Spleen (tissue), 11 donors: ENCODE results near the gene IGFBP7. TPM values are rescaled to one million over a fixed set of nuclear protein-coding genes. Genes with fewer than 3 reads are reported as not detected.

ENCODE experiments used
- DNase-seq: peaks from one replicate; pipeline ENCODE4 v3.0.0-alpha.2; 2020
- H3K27ac ChIP-seq, 8 donors: fragments of 200-600 bp; sonication (generic) in 7 of 8; 1 replicate in 4 of 8; 2 replicates in 4 of 8; pipeline versions ENCODE4 v1.5.0 to v1.8.0; 2016 to 2021; ENCODE audit warnings: inconsistent platforms in 4 of 8, mild to moderate bottlenecking in 4 of 8, moderate library complexity in 1 of 8
- H3K27me3 ChIP-seq, 7 donors: fragments of 200-600 bp; sonication (generic) in 6 of 7; replicated peaks in 1 of 7; 1 replicate in 4 of 7; 2 replicates in 3 of 7; pipeline versions ENCODE4 v1.5.0 to v1.8.0; 2016 to 2021; ENCODE audit warnings: inconsistent platforms in 3 of 7, mild to moderate bottlenecking in 1 of 7
- H3K36me3 ChIP-seq, 6 donors: fragments of 200-600 bp; sonication (generic) in 5 of 6; 1 replicate in 4 of 6; 2 replicates in 2 of 6; pipeline versions ENCODE4 v1.5.0 to v1.8.0; 2016 to 2021; ENCODE audit warnings: inconsistent platforms in 2 of 6
- H3K4me1 ChIP-seq, 6 donors: fragments of 200-600 bp; sonication (generic) in 5 of 6; 1 replicate in 3 of 6; 2 replicates in 3 of 6; pipeline versions ENCODE4 v1.5.0 to v1.8.0; 2016 to 2021; ENCODE audit warnings: inconsistent platforms in 3 of 6
- H3K4me3 ChIP-seq, 8 donors: fragments of 200-600 bp; sonication (generic) in 7 of 8; 1 replicate in 4 of 8; 2 replicates in 4 of 8; pipeline versions ENCODE4 v1.5.0 to v1.8.0; 2016 to 2021; ENCODE audit warnings: inconsistent platforms in 4 of 8, mild to moderate bottlenecking in 4 of 8, moderate library complexity in 2 of 8
- H3K9me3 ChIP-seq, 8 donors: fragments of 200-600 bp; sonication (generic) in 7 of 8; 1 replicate in 4 of 8; 2 replicates in 4 of 8; pipeline versions ENCODE4 v1.5.0 to v1.8.0; 2016 to 2021; ENCODE audit warnings: inconsistent platforms in 4 of 8
- POLR2A ChIP-seq, 3 donors: fragments of 450-650 bp; IDR thresholded peaks; one replicate each; pipeline ENCODE4 v1.5.1; 2017; ENCODE audit warnings: antibody characterized with exemption in 3 of 3, mild to moderate bottlenecking in 1 of 3
- POLR2AphosphoS5 ChIP-seq, 3 donors: sonication (generic); formaldehyde crosslinking; IDR thresholded peaks; one replicate each; pipeline ENCODE4 v1.5.1; 2017; ENCODE audit warnings: antibody characterized with exemption in 3 of 3
- WGBS, 5 donors: extraction: QIAGEN DNeasy Blood & Tissue Kit in 3 of 5; methylation state at CpG; one replicate each; pipeline versions ENCODE4 v1.1.5 to v1.1.7; 2013 to 2018; 5-methylcytosine and 5-hydroxymethylcytosine counted together
- intact Hi-C: fragments of 100-400 bp; cut with DNase I; formaldehyde crosslinking; loops from one replicate; pipeline ENCODE4 v1.15.0; 2023; ENCODE audit warnings: low total_unique reads
- polyA plus RNA-seq, 3 donors: library from polyadenylated mRNA; stranded (reverse); fragments of 200-250 nt; gene quantifications; one replicate each; pipeline ENCODE4 v1.2.1, GENCODE V29; 2013
- total RNA-seq, 7 donors: library from RNA; depleted of rRNA in 3 of 7; stranded (reverse); fragments of >200 nt in 3 of 7; fragmentation: NEBNext Ultra II Directional in 4 of 7; extraction: Animal tissue kit (Norgen Biotek cat#: 25700) in 4 of 7; gene quantifications; one replicate each; pipeline versions ENCODE4 v1.1.0 to v1.2.1, GENCODE V29; 2016 to 2021
- TF ChIP-seq, protein P1 (sequence below), 11 experiments: fragments of 200-600 bp in 7 of 11; fragments of 450-650 bp in 4 of 11; sonication (generic) in 4 of 11; IDR thresholded peaks in 8 of 11; conservative IDR thresholded peaks in 3 of 11; 1 replicate in 7 of 11; 2 replicates in 4 of 11; pipeline versions ENCODE4 v1.4.0 to v1.8.0; 2016 to 2021; ENCODE audit warnings: antibody characterized with exemption in 11 of 11, inconsistent platforms in 4 of 11, mild to moderate bottlenecking in 1 of 11
- donor health status: healthy with polysubstance abuse.
- donor health status: DM: no; HTN: no; CAD: no; lungs with moderate emphysema.
- donor health status: DM: no; HTN: no; CAD: no.
- donor health status: Bipolar disorder and iron deficiency.
- donor health status: healthy.
- donor health status: DM: no; HTN: no; CAD: no.
- donor health status: DM: yes; HTN: yes; CAD: no.

IGFBP7 gene
- total and polyA plus RNA-seq, 10 donors = 127 to 947 (median 578) TPM

- H3K36me3 ChIP-seq = peaks cover 5 to 100% (median 90%) of the 10 kb centered on the region in 6 donors
- H3K27ac ChIP-seq = no peak overlapping the region
- WGBS, 5 donors = 85 to 94% (median 90%) methylated on average over 4 of the region's 4 CpGs
- no peak for DNase-seq
- TF ChIP-seq POLR2AphosphoS5 (IDR thresholded peaks at IDR 0.05) (no peak), POLR2A (IDR thresholded peaks at IDR 0.05) (no peak)
- TF ChIP-seq, protein P1, sequence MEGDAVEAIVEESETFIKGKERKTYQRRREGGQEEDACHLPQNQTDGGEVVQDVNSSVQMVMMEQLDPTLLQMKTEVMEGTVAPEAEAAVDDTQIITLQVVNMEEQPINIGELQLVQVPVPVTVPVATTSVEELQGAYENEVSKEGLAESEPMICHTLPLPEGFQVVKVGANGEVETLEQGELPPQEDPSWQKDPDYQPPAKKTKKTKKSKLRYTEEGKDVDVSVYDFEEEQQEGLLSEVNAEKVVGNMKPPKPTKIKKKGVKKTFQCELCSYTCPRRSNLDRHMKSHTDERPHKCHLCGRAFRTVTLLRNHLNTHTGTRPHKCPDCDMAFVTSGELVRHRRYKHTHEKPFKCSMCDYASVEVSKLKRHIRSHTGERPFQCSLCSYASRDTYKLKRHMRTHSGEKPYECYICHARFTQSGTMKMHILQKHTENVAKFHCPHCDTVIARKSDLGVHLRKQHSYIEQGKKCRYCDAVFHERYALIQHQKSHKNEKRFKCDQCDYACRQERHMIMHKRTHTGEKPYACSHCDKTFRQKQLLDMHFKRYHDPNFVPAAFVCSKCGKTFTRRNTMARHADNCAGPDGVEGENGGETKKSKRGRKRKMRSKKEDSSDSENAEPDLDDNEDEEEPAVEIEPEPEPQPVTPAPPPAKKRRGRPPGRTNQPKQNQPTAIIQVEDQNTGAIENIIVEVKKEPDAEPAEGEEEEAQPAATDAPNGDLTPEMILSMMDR (IDR thresholded peaks at IDR 0.05 in 8 of 11, conservative IDR thresholded peaks at IDR 0.05 in 3 of 11) = no peak
- no peaks in the 10 kb centered on the region for H3K27me3 ChIP-seq
- H3K4me1 ChIP-seq = peaks cover 0 to 17% (median 7%) of the 10 kb centered on the region in 6 donors
- no peaks in the 10 kb centered on the region for H3K9me3 ChIP-seq
- H3K4me3 ChIP-seq = no peak overlapping the region
- intact Hi-C loops = no loop called here
Observed at GRCh38 chr4:57023104-57023503, 87.1 kb downstream of the IGFBP7 start.

GRCh38 chr4:57020467-57021101, 89.6 kb downstream of the IGFBP7 start:
- H3K36me3 ChIP-seq = peaks cover 10 to 100% (median 88%) of the 10 kb centered on the region in 6 donors
- H3K4me3 ChIP-seq = no peak overlapping the region
- TF ChIP-seq, protein P1 (IDR thresholded peaks at IDR 0.05 in 8 of 11, conservative IDR thresholded peaks at IDR 0.05 in 3 of 11) = no peak
- TF ChIP-seq POLR2A (IDR thresholded peaks at IDR 0.05) (no peak), POLR2AphosphoS5 (IDR thresholded peaks at IDR 0.05) (no peak)
- no peaks in the 10 kb centered on the region for H3K9me3 ChIP-seq
- H3K4me1 ChIP-seq = peaks cover 0 to 17% (median 7%) of the 10 kb centered on the region in 6 donors
- H3K27me3 ChIP-seq = no peaks in the 10 kb centered on the region
- 75 to 98% (median 94%) methylated on average over 5 of the region's 5 CpGs for WGBS, 5 donors
- H3K27ac ChIP-seq = peak overlapping the region in 5 of 8 donors; percentile 9 to 52 (median 31)
- DNase-seq = no peak
- intact Hi-C loops = no loop called here

DNA sequence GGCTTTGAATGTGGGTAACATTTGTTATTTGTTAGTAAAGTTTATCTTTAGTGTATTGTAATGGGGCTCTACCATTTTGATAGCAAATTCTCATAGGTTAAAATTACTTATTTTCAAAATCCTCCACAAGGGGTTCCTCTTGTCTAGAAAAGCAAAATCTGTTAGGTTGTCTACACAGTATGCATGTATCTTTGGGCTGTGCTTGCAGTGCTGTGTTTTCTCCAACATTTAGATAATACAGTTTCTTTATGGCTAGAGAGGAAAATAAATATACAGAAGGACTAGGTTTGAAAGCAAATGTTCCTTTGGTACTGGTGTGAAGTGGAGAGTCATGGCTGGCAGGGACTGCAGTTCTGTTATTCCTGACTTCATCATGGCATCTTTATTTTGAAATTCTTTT, 91.2 kb downstream of the IGFBP7 start:
- Histone ChIP-seq H3K4me1 (peaks cover 0 to 17% (median 7%) of the 10 kb centered on the region in 6 donors), H3K36me3 (peaks cover 10 to 100% (median 89%) of the 10 kb centered on the region in 6 donors), H3K9me3 (no peaks in the 10 kb centered on the region), H3K4me3 (no peak overlapping the region), H3K27me3 (no peaks in the 10 kb centered on the region), H3K27ac (peak overlapping the region in 2 of 8 donors; percentile 33 to 45)
- intact Hi-C loops = no loop called here
- TF ChIP-seq POLR2AphosphoS5 (IDR thresholded peaks at IDR 0.05) = no peak
- TF ChIP-seq, protein P1 (IDR thresholded peaks at IDR 0.05 in 8 of 11, conservative IDR thresholded peaks at IDR 0.05 in 3 of 11) = no peak
- TF ChIP-seq POLR2A (IDR thresholded peaks at IDR 0.05) = no peak
- no peak for DNase-seq

GRCh38 chr4:57013543-57014120, 96.6 kb downstream of the IGFBP7 start:
- no peaks in the 10 kb centered on the region for H3K4me1 ChIP-seq
- WGBS, 5 donors = 84 to 97% (median 86%) methylated on average over 4 of the region's 4 CpGs
- H3K36me3 ChIP-seq = peaks cover 6 to 100% (median 97%) of the 10 kb centered on the region in 6 donors

More at GRCh38 chr4:57013543-57014120, 96.6 kb downstream of the IGFBP7 start:
- H3K9me3 ChIP-seq = no peaks in the 10 kb centered on the region
- intact Hi-C loops = no loop called here
- no peak for DNase-seq
- H3K27me3 ChIP-seq = no peaks in the 10 kb centered on the region
- no peak overlapping the region for H3K4me3 ChIP-seq
- TF ChIP-seq POLR2A (IDR thresholded peaks at IDR 0.05) = no peak
- TF ChIP-seq POLR2AphosphoS5 (IDR thresholded peaks at IDR 0.05) = no peak
- TF ChIP-seq, protein P1 (IDR thresholded peaks at IDR 0.05 in 8 of 11, conservative IDR thresholded peaks at IDR 0.05 in 3 of 11) = no peak
- no peak overlapping the region for H3K27ac ChIP-seq
